Activated T-helper 1 cell treated with Interleukin-2 at 50 U/mL for 16 hours (primary cell): ENCODE data around the gene LINS1.
A peak's percentile ranks its signal among the peaks of the same experiment; 100 is the strongest.

Experiments
- DNase-seq: peaks from one replicate; pipeline ENCODE4 v3.0.0-alpha.2; 2020; ENCODE audit warnings: low read depth

Gene LINS1, protein sequence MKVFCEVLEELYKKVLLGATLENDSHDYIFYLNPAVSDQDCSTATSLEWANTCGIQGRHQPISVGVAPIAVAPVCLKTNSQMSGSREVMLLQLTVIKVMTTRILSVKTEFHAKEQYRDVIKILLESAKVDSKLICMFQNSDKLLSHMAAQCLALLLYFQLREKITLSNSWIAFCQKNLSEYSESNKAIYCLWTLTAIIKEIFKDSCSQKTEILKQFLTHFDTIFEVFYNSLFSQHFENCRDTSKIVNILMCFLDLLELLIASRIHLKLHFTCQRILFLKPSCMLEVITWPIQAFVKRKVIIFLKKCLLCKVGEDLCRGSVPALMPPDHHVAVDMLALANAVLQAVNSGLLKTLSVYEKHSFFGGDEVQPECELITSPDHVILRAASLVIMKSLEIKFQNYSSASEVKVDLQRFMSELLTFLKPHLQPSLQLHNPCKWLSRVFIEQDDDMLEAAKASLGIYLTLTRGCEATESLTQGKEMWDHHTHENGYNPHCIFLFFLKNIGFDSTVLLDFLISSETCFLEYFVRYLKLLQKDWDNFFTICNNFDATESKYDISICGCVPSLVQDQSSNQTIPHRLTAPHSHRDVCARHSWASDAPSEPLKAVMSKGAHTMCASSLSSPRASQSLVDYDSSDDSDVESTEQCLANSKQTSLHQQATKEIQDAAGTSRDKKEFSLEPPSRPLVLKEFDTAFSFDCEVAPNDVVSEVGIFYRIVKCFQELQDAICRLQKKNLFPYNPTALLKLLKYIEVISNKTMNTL

DNA sequence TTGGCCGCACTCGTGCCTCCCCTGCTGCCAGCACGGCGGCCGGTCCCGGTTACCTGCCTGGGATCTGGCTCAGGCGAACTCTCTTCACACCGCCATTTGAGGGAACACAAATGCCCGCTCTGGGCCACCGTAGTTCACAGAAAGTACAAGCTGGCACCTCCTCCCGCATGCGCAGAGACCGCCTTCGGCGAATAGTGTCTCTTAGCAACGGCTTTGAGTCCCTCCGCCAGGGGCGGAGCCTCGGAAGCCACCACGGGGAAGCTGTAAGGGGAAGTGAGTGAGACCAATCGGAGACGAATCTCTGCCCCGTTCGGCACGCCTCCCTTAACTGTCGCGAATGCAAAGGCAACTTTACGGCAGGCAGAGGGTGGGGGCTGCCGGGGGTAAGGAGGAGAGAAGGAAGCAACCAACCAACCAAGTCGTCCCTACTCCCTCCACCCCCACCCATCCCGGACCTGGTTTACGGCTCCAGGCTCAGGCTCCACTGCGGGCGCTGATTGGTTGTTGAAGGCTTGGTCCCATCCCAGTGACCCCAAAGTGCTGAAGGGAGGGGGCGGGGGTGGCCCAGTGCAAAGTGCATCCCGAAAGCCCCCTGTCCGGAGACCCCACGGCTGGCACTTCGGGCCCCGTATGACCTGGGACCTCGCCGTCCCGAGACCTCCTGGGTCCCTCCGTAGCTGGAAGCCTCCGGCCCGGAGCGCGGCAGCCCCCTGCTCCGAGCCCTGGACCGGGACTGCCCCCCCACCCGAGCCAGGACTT lies at the start of gene LINS1, which contains the start of gene ASB7:
Gene LINS1 (minus strand): TSS at position 121 of the 759 bp plus-strand sequence. CDS start 21,342 bp downstream, outside the sequence.
Gene ASB7 (plus strand): TSS at position 526 of the 759 bp plus-strand sequence. CDS start 9,628 bp downstream, outside the sequence.
- peak; percentile 100 for DNase-seq

DNA sequence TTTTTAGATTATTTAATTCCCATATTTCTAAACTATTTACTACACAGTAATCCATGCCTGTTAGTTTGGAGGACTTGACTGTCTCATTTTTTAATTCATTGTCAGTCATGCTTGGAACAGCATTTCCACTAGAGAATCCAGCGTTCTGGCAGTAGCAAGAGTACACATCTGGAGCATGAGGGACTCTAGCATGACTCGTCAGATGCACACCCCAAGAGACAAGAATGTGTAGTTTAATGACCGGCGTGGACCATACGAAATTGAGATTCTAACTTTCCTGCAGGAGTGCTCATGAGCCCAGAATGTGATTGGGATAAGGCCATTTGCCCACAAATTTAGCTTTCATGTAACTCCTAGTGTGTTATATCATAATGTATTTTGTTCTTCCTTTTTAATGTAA lies 49.3 kb upstream of the LINS1 start:
- no peak for DNase-seq

DNA sequence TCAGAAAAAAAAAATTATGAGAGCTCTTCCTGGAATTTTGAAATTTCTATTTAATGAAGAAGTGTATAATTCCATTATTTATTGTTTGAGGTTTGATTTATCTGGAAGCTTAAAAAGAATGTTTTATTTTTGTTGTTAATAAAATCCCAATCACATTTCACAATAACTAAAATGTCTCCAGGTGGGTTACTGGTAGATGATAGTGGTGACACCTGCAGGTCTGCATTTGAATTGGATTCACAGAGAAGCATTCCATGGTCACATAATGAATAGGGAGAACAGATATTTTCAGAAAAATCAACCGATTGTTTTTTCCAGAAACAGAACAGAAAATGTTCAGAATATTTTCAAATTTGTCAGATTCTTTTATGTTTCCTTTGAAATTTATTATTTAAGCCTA lies 48.7 kb upstream of the LINS1 start:
- DNase-seq = no peak

DNA sequence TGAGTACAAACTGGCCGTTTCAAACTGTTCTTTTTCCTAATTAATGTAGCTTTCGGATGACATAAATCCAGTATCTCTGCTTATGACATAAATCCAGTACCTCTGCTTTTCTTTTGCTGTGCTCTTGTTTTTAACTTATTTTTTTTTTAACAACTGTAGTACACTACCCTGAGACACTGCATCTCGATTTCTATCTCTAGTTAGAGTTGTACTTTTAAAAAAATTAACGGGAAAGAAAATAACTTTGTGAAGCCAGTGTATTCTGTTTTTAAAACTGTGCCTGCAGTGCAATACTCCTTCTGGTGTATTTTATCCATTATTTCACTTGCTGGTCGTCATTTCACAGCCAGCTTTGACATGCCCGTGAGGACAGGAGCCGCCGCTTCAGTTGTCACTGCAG lies 47.0 kb upstream of the LINS1 start:
- DNase-seq = no peak

DNA sequence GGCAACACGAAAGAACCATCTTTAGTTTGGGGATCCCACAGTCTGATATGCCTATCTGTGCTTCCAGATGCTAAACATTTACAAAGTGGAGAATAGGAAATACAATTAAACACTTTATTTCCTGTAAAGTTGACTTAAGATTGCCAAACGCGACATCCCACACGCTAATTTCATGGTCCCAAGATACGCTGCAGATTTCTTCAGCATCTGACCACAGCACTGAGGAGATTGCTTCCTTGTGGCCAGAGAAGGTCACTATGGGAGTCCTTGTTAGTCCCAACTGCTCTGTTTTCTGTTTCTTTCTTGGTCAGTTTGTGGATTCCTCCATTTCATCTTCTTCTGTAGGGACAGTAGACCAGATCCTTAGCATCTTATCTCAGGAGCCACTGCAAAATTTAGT lies 43.7 kb upstream of the LINS1 start:
- DNase-seq = no peak

DNA sequence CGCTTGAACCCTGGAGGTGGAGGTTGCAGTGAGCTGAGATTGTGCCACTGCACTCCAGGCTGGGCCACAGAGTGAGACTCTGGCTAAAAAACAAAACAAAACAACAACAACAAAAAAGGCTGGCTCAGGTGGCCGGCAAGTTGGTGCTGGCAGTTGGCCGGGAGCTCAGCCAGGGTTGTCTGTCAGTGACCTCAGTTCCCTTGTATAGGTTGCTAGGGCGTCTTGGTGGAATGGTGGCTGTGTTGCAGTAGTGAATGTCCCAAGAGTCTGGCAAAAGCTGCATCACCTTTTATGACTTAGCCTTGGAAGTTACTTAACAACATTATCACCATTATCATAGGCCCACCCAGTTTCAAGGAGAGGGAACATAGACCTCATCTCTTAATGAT lies 41.0 kb upstream of the LINS1 start:
- DNase-seq = no peak

DNA sequence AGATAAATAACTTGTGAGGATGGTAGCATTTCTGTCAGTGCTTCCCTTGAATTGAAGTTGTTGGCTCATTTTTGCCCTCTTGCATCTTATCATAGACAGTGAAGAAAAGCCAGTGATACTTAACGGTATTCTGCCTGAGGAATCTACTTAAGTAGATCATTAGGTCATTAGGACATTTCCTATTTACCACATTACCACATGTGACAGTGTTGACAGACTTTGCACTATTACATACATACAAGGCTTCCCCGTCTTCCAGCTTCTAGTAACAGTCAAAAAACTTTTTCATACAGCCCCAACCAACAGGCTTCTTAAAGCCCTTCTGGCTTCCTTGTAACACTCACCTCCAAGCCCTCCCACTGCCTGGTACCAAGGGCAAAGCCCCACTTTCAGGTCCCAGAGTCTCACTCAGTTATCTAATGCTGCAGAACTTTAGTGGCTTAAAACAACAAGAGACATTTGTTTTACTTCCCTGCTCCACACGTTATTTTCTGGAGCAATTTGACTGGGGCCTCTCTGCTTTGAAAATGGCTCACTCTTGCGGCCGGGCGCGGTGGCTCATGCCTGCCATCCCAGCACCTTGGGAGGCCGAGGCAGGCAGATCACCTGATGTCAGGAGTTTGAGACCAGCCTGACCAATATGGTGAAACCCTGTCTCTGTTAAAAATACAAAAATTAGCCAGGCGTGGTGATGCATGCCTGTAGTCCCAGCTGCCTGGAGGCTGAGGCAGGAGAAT lies 40.4 kb upstream of the LINS1 start:
- no peak for DNase-seq

DNA sequence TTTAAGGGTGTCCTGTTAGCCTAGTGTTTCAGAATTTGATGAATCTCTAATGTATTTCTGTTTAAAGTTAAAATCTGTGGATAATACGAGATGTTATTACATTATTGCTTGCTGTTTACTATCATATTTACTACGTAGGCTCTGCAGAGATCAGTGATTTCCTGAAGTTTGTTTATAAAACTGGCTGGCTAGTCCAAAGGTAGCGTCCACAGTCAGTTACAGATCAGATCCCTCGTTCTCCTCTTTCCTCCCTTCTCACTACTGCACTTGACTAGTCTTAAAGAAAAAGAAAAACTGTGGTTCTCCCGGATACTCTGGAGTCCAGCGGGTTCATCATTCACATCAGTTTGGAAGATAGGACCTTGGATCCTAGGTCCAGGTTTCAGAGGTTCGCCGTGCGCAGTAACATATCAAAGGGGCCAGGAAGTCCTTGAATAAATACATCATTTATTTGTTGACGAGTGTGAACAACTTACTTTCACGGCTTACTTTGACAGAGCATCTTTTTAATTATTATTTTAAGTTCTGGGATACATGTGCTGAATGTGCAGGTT lies 36.3 kb upstream of the LINS1 start:
- no peak for DNase-seq

DNA sequence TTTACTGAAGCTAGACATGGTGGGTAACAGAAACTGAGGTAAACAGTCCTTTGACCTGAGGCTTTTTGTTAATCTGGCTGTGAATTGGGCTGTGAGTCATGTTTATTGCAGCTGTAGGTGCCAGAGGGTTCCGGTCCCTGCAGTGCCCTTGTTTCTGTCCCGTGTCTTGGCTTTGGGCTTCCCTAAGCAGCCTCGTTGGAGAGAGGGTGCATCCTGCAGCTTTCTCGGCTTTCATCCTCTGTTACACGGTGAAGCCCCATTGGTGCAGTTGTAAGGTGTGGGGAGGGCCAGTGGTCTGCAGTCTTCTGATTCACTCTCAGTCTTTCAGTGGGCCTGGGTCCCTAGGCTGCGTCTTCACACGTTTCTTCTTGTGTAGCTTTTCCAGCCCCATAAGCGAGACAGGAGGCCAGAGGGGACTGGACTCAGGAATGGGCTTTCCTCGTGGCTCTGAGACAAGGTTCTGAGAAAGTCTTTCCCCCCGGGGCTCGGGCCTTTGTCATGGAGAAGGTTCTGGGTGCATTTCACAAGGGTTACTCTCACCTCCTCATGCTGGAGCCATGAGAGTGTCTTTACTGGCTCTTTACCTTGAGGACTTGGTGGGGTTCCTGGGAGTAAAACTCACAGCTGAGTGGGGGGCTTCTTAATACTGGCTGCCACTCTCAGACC lies 33.6 kb upstream of the LINS1 start:
- DNase-seq = no peak

DNA sequence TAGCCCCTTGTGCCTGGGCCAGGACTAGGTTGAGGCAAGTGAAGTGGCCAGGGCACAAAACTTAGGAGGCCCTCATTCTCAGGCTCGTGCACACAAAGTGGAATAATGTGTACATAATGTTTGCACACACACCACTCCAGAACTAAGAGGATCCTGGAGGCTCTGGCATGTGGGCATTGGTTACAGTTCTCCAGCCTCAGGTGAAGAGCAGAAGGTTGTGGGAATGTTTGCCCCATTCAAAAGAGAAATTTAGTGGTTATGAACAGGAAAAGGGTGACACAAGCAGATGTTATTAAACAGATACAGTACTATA lies 31.7 kb upstream of the LINS1 start:
- DNase-seq = no peak

DNA sequence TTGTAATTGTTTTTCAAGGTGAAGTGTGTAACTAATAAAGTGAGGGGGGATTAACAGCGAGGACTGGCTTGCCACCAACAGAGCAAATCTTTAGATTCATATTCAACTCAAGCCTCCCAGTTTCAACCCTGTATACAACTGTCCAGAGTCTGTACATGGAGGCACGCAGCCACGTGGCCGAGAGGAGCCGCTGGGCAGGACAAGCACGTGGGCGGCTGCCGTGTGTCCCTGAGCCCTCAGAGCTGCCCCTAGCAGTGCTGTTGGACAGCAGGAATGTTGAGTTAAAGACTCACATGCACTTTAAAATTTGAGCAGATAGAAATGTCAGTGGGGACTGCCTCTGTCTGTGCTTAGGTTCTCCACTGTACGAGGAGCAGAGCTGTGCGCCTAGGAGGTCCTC lies 29.8 kb upstream of the LINS1 start:
- no peak for DNase-seq

DNA sequence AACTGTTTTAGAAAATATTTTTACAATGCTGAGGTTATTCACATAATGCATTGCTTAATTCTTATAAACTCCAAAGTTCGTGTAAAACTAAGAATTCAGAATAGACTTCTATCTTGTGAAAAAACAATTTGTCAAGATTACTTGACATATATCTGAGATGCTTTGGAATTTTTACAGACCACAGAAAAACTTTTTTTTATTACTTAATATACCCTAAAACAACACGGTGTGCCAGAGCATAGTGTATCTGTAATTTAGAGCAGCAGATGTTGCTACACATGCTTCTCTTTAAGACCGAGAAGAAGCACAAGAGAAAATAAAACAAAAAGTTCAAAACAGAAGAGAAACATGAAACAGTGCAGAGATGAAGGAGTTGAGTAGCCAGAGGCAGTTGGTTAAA lies 26.8 kb upstream of the LINS1 start:
- no peak for DNase-seq

DNA sequence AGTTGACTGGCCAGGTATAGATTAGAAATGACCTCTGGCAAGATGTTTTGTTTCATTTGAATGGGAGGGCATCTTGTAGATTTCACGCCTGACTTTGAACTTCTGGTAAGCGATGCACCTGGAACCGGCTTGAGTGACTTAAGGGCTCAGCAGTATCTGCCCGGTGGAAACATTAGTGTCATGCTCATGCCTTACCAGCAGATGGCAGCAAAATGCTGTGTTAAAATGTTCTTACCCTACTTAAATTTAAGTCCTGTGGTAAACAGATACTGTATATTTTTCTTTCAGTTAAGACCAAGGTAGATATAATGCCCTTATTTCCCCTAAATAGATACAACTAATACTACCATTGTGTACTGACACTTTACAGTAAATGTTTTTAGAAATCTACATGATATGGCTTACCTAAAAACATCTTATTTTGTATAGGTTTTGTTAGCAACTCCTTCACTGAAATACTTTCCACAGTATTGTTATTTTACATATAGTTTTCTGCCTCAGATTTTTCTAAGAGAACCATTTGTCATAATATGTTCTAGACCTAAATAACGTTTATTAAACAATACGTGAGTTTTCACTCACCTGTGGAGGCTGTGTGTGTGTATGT lies 25.9 kb upstream of the LINS1 start:
- peak; percentile 36 for DNase-seq

DNA sequence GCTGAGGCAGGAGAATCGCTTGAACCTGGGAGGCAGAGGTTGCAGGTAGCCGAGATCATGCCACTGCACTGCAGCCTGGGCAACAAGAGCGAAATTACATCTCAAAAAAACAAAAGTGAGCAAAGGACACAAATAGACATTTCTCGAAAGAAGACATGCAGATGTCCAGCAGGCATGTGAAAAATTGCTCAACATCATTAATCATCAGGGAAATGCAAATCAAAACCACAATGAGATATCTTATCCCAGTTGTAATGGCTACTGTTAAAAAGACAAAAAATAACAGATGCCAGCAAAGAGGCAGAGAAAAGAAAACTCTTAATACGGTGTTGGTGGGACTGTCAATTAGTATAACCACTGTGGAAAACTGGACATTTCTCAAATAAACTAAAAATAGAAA lies 21.3 kb upstream of the LINS1 start:
- no peak for DNase-seq

DNA sequence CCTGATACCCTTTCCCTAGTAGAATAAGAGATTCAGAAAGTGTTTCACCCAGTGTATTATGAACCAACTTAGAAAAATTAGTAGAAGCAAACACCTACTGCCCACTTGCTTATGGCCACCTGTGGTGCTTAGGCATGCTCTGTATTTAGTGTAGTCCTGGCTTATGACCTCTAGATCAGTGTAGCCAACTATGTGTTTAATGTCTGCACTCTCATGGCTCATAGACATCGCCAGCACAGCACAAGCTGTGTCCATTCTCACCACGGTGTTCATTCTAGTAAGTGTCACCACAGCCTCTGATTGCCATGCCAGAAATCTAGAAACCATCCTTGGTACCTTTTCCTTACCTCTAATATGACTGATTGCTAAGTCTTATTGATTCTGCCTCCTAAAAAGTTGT lies 14.7 kb upstream of the LINS1 start:
- no peak for DNase-seq

DNA sequence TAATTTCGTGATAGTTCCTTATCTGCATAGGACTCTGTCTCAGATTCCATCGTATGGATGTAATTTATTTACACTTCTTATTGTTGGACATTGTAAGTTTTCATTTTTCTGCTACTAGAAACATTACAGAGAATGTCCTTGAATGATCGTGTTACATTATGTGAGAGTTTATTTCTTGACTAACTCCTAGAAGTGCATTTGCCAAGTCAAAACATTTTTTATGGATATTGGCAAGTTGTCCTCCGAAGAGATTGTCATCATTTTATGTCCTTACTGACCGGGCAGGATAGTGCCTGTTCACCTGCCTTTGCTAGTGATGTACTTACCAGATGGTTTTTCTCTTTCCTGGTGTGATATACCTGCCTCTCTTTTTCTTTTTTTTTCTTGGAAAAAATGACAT lies 13.8 kb upstream of the LINS1 start:
- DNase-seq = no peak

DNA sequence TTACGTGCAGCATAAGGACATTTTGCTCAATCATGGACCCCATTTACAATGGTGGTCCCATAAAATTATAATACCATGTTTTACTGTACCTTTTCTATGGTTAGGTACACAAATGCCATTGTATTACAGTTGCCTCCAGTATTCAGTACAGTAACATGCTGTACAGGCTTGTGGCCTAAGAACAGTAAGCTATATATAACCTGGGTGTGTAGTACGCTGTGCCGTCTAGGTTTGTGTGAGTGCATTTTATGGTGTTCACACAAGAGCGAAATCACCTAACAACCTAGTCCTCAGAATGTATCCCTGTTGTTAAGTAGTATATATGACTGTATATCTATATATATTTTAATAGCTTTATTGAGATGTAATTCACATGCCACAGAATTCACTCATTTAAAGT lies 12.9 kb upstream of the LINS1 start:
- no peak for DNase-seq

DNA sequence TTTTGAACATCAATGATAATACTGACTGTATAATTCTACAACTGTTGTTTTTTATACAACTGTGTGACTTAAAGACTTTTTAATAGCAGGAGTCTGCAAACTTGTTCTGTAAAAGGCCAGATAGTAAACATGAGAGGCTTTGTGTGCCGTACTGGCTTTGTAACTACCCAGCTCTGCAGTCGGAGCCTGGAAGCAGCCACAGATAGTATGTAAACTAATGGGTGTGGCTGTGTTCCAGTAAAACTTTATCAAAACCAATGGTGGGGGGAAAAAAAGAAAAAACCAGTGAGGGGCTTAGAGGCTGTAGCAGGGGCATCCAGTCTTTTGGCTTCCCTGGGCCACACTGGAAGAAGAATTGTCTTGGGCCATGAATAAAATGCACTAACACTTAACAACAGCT lies 12.4 kb upstream of the LINS1 start:
- no peak for DNase-seq

DNA sequence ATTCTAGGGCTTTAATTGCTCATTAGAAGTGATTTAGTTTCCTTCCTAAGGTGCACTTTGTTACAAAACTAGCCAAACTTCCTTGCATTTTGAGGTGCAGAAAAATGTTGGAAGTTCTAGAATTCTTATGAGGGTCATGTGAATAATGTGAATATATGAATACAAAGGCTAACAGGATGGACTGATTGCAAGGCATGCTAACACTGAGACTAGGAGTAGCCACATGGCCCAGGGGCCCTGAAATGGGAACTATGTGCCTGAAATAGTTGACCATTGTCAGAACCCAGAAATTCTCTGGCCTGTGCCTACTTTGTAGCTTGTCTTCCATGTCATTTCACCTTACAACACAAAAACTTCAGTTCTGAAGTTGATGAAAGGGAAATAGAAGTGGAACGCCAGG lies 11.2 kb upstream of the LINS1 start:
- no peak for DNase-seq

DNA sequence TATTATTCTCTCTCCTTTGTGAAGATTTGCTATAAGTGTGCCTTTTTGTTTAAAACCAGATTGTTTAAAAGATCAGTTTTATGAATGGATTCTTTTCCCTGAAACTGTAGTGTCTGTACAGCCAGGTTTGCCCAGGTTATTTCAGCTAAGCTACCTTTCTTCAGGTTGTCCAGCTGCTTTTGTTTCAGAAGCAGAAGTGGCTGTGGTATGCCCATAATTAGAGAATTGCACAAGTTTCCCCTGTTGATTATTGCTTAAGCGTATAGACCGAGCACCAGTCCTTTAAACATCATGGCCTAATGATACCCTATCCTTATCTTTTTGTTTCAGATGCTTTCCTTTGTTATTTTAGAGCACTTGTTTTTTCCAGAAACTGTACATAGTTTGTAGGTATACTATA lies 10.6 kb upstream of the LINS1 start:
- no peak for DNase-seq

DNA sequence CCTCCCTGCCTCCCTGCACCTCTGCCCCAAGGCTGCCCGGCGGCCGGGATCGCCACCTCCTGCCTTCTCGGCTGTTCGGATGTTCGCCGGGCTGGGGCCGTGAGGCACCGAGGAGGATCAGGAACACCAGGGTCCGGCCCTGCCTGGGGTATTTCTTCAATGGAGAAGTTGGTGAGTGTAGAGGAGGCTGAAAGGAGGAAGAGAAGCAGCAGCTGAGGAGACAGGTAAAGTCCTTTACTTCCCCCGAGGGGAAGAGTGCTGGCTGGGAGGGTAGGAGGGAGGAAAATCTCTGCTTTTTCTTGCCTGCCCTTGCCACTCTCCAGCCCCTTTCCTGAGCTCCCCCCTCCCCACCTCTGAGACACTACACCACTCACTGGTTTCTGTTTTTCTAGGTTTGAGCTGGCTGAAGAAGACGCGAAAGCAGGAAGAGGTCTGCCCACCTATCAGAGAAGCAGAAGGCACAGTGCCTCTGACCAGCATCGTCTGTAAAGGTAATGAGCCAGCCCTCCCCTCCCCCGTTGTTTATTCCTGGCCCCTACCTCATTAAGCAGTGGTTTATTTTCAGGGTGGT lies 924 bp upstream of the LINS1 start:
- DNase-seq = no peak
